ENCODE data around the gene IGF2BP2. TPM values are rescaled to one million over a fixed set of nuclear protein-coding genes. Genes with fewer than 3 reads are reported as not detected.
"Not testable (repeated sequence)": the region's sequence is repeated elsewhere in the genome, so short reads cannot be mapped to it uniquely, and the experiment has no call there.

Gene IGF2BP2
- total and polyA plus RNA-seq, 2 donors (not counting 1 experiment from before 2014, with no cell fraction given): 0.01 TPM; not detected in 1

DNA sequence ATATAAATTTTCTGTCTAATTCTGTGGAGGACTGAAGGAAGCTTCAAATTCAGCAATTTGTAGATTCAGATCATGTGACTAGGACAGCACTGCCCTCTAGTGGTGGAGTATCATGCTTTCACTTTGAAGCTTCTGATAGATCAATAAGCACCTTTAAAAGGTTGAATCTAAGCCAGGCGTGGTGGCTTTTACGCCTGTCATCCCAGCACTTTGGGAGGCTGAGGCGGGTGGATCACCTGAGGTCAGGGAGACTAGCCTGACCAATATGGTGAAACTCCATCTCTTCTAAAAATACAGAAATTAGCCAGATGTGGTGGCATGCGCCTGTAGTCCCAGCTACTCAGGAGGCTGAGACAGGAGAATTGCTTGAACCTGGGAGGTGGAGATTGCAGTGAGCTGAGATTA is 56.3 kb downstream of the IGF2BP2 start:
- H3K36me3 ChIP-seq (replicated peaks in 1 of 2; ENCODE audit: control extremely low read depth in 1 of 2, control insufficient read depth in 1 of 2, extremely low read depth in 1 of 2, insufficient read depth in 2 of 2, low read length in 1 of 2); H3K27ac ChIP-seq (ENCODE audit: low read length in 2 of 2); H3K4me3 ChIP-seq (ENCODE audit: control extremely low read depth in 1 of 5, extremely low read depth in 1 of 5, insufficient read depth in 1 of 5, low read depth in 2 of 5, low read length in 4 of 5); H3K4me1 Mint-ChIP-seq; H3K79me2 ChIP-seq (ENCODE audit: control insufficient read depth, insufficient read depth, low read length); H3K9me3 Mint-ChIP-seq (ENCODE audit: insufficient read depth); H2AFZ ChIP-seq (ENCODE audit: insufficient read depth, low read depth, low read length, poor library complexity, severe bottlenecking); H3K4me1 ChIP-seq (ENCODE audit: control insufficient read depth in 2 of 2, insufficient read depth in 2 of 2, low read length in 2 of 2); POLR2A ChIA-PET; H3K9me3 ChIP-seq (ENCODE audit: control extremely low read depth in 1 of 3, control insufficient read depth in 2 of 3, insufficient read depth in 1 of 3, low read length in 2 of 3); H3K9ac ChIP-seq (ENCODE audit: low read length); H3K27me3 ChIP-seq (replicated peaks in 1 of 4; ENCODE audit: control extremely low read depth in 1 of 4, control insufficient read depth in 3 of 4, insufficient read depth in 4 of 4, low read length in 3 of 4); H3K4me2 ChIP-seq (replicated peaks; ENCODE audit: low read depth, low read length, poor library complexity, severe bottlenecking); H3K27ac Mint-ChIP-seq; H4K20me1 ChIP-seq (ENCODE audit: control insufficient read depth, insufficient read depth, low read length, poor library complexity, severe bottlenecking); H3K4me3 Mint-ChIP-seq: not testable (repeated sequence)
- CTCF ChIA-PET: interaction anchor here (0.5 to 4.0 kb wide), 22 partner anchors 9 to 138 kb away, joined by 3 to 48 read pairs (median 4); no protein-coding TSS in a partner anchor
- DNase-seq (peak; percentile 75), ATAC-seq (ENCODE audit: low read depth) (peak; percentile 43)
- WGBS (ENCODE audit: insufficient coverage): 73% methylated on average over 4 of the region's 4 CpGs
- TF ChIP-seq, protein P1, sequence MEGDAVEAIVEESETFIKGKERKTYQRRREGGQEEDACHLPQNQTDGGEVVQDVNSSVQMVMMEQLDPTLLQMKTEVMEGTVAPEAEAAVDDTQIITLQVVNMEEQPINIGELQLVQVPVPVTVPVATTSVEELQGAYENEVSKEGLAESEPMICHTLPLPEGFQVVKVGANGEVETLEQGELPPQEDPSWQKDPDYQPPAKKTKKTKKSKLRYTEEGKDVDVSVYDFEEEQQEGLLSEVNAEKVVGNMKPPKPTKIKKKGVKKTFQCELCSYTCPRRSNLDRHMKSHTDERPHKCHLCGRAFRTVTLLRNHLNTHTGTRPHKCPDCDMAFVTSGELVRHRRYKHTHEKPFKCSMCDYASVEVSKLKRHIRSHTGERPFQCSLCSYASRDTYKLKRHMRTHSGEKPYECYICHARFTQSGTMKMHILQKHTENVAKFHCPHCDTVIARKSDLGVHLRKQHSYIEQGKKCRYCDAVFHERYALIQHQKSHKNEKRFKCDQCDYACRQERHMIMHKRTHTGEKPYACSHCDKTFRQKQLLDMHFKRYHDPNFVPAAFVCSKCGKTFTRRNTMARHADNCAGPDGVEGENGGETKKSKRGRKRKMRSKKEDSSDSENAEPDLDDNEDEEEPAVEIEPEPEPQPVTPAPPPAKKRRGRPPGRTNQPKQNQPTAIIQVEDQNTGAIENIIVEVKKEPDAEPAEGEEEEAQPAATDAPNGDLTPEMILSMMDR (IDR thresholded peaks at IDR 0.05): peak; percentile 92
- H3K27me3 Mint-ChIP-seq: peaks cover 12% of the 10 kb centered on the region
- intact Hi-C loops (cut with micrococcal nuclease): loop anchor here (1.0 kb wide), 1 partner anchor 108 kb away; no protein-coding TSS in a partner anchor

- H3K4me2 ChIP-seq (replicated peaks; ENCODE audit: low read depth, low read length, poor library complexity, severe bottlenecking): no peak overlapping the region
- Mint-ChIP-seq H3K27me3 (peaks cover 21% of the 10 kb centered on the region), H3K9me3 (ENCODE audit: insufficient read depth) (no peaks in the 10 kb centered on the region), H3K27ac (no peak overlapping the region), H3K4me1 (no peaks in the 10 kb centered on the region), H3K4me3 (no peak overlapping the region)
- no peaks in the 10 kb centered on the region for H3K4me1 ChIP-seq (ENCODE audit: control insufficient read depth in 2 of 2, insufficient read depth in 2 of 2, low read length in 2 of 2)
- no peaks in the 10 kb centered on the region for H3K79me2 ChIP-seq (ENCODE audit: control insufficient read depth, insufficient read depth, low read length)
- ATAC-seq (ENCODE audit: low read depth): no peak
- H3K4me3 ChIP-seq (ENCODE audit: control extremely low read depth in 1 of 5, extremely low read depth in 1 of 5, insufficient read depth in 1 of 5, low read depth in 2 of 5, low read length in 4 of 5): no peak overlapping the region
- POLR2A ChIA-PET: no interaction called here
- CTCF ChIA-PET: interaction anchor here (1.0 to 4.0 kb wide), 4 partner anchors 8 to 208 kb away, joined by 3 to 31 read pairs (median 10); no protein-coding TSS in a partner anchor
- DNase-seq: no peak
- peak overlapping the region; percentile 9 for H2AFZ ChIP-seq (ENCODE audit: insufficient read depth, low read depth, low read length, poor library complexity, severe bottlenecking)
- H4K20me1 ChIP-seq (ENCODE audit: control insufficient read depth, insufficient read depth, low read length, poor library complexity, severe bottlenecking): no peaks in the 10 kb centered on the region
- intact Hi-C loops (cut with micrococcal nuclease): no loop called here
- no peak overlapping the region for H3K27ac ChIP-seq (ENCODE audit: low read length in 2 of 2)
- H3K36me3 ChIP-seq (replicated peaks in 1 of 2; ENCODE audit: control extremely low read depth in 1 of 2, control insufficient read depth in 1 of 2, extremely low read depth in 1 of 2, insufficient read depth in 2 of 2, low read length in 1 of 2): no peaks in the 10 kb centered on the region
- H3K27me3 ChIP-seq (replicated peaks in 1 of 4; ENCODE audit: control extremely low read depth in 1 of 4, control insufficient read depth in 3 of 4, insufficient read depth in 4 of 4, low read length in 3 of 4): peaks cover 0 to 8% (median 2%) of the 10 kb centered on the region in 4 experiments
- 45% methylated on average over 2 of the region's 3 CpGs for WGBS (ENCODE audit: insufficient coverage)
- no peaks in the 10 kb centered on the region for H3K9me3 ChIP-seq (ENCODE audit: control extremely low read depth in 1 of 3, control insufficient read depth in 2 of 3, insufficient read depth in 1 of 3, low read length in 2 of 3)
- H3K9ac ChIP-seq (ENCODE audit: low read length): no peak overlapping the region
- TF ChIP-seq, protein P1 (IDR thresholded peaks at IDR 0.05): no peak
- no peak for TF ChIP-seq EZH2 (IDR thresholded peaks at IDR 0.05; ENCODE audit: borderline replicate concordance, insufficient read depth, low read depth, low read length, poor library complexity, severe bottlenecking)
Measured at GRCh38 chr3:185767002-185767688, 57.7 kb downstream of the IGF2BP2 start.
